Measurements from ENCODE around the gene MEIS2. TPM values are rescaled to one million over a fixed set of nuclear protein-coding genes. Genes with fewer than 3 reads are reported as not detected.

MEIS2 gene
- polyA plus RNA-seq, 2 of the 4 experiments (the other 2 are of a cell fraction): 7.3 to 11.1 TPM

DNA sequence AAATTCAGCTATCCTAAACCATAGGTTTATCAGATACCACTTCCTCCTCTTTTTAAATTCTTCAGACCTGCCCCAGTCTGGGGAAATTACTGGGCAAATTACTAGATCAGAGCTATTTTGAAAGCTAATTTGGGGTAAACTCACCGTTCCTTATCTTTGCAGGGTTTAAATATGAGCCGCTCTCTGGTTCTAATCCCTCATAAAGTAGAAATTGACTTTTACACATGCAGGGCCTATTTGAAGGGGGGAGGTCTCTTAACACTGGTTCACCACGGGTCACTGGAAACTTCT, 11.0 kb upstream of the MEIS2 start (continued):
- TF ChIP-seq CHD4 (IDR thresholded peaks at IDR 0.05; ENCODE audit: borderline replicate concordance) (no peak), KDM5A (IDR thresholded peaks at IDR 0.05) (no peak), NFE2L2 (conservative IDR thresholded peaks at IDR 0.05; ENCODE audit: low read length) (no peak)

- no peak overlapping the region for H3K27ac ChIP-seq
- POLR2A ChIA-PET: no interaction called here
- no peaks in the 10 kb centered on the region for H3K9me3 ChIP-seq
- no peak overlapping the region for H3K4me2 ChIP-seq
- CTCF ChIA-PET: interaction anchor here (1.2 kb wide), 1 partner anchor 12 kb away, joined by 3 read pairs; no protein-coding TSS in a partner anchor
- ATAC-seq (no peak), FAIRE-seq (no peak), DNase-seq (ENCODE audit: low read depth in 1 of 2, low spot score in 1 of 2) (no peak)
- no peak overlapping the region for H3K4me3 ChIP-seq
- TF ChIP-seq ZFP36 (IDR thresholded peaks at IDR 0.05; ENCODE audit: borderline replicate concordance, partially characterized antibody) (no peak), FOSB (CRISPR knock-in tag; IDR thresholded peaks at IDR 0.05) (no peak), SMC3 (IDR thresholded peaks at IDR 0.05) (no peak)
- TF ChIP-seq, protein P1, sequence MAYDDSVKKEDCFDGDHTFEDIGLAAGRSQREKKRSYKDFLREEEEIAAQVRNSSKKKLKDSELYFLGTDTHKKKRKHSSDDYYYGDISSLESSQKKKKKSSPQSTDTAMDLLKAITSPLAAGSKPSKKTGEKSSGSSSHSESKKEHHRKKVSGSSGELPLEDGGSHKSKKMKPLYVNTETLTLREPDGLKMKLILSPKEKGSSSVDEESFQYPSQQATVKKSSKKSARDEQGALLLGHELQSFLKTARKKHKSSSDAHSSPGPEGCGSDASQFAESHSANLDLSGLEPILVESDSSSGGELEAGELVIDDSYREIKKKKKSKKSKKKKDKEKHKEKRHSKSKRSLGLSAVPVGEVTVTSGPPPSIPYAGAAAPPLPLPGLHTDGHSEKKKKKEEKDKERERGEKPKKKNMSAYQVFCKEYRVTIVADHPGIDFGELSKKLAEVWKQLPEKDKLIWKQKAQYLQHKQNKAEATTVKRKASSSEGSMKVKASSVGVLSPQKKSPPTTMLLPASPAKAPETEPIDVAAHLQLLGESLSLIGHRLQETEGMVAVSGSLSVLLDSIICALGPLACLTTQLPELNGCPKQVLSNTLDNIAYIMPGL (CRISPR knock-in tag; IDR thresholded peaks at IDR 0.05; ENCODE audit: borderline replicate concordance): no peak
- H3K4me1 ChIP-seq: no peaks in the 10 kb centered on the region
- WGBS (ENCODE audit: missing lambda C conversion rate): 91% methylated on average over 27 of the region's 27 CpGs
Measured at GRCh38 chr15:37109872-37110572, 9.7 kb upstream of the MEIS2 start.

- DNase-seq (ENCODE audit: low read depth in 1 of 2, low spot score in 1 of 2) (no peak), ATAC-seq (no peak), FAIRE-seq (no peak)
- Histone ChIP-seq H3K9me3 (no peaks in the 10 kb centered on the region), H3K4me1 (no peaks in the 10 kb centered on the region), H3K27ac (no peak overlapping the region), H3K4me3 (no peak overlapping the region), H3K4me2 (no peak overlapping the region)
- 93% methylated on average over 18 of the region's 18 CpGs for WGBS (ENCODE audit: missing lambda C conversion rate)
- ChIA-PET POLR2A (no interaction called here), CTCF (no interaction called here)
- no peak for TF ChIP-seq NPAS2 (CRISPR knock-in tag; IDR thresholded peaks at IDR 0.05; ENCODE audit: borderline replicate concordance)
Measured at GRCh38 chr15:37109168-37109871, 9.0 kb upstream of the MEIS2 start.

DNA sequence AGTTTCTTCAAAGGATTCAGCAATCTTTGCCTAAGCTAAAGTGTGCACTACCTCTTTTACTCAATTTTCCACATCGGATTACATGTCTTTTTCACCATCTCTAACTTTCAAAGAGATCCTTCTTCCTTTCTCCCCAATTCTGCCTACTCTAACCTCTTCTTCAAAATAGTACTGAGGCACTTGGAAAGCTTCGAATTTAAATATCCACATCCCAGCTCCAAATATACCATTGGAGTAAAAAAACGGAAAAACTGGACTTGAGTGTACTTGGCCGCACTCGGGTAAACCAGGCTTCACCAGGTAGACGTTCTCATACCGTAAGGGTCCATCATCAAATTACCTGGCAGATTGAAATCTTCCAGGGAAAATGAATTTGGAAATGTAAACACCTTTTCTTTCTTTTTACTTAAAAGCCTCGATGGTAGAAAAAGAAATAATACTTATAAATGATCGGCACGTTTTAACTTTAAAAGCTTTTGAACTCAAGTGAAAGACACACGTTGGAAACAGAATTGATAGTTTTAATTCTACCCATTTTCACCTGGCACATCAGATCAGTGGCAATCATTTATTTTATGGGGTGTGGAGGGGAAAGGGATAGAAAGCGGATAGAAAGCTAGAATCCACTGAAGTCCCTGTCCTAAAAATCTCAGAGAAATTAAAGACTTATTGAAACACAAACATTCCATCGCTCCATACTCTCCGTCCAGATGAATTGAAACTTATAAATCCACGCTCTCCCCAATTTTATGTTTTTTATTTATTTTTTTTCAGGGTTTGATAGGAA, 8.2 kb upstream of the MEIS2 start:
- POLR2A ChIA-PET: no interaction called here
- CTCF ChIA-PET: no interaction called here

GRCh38 chr15:37107744-37108380, 7.5 kb upstream of the MEIS2 start:
- no peak overlapping the region for H3K27ac ChIP-seq
- ATAC-seq (no peak), DNase-seq (ENCODE audit: low read depth in 1 of 2, low spot score in 1 of 2) (no peak), FAIRE-seq (no peak)
- H3K4me2 ChIP-seq: no peak overlapping the region
- H3K4me1 ChIP-seq: no peaks in the 10 kb centered on the region
- ChIA-PET CTCF (no interaction called here), POLR2A (no interaction called here)
- H3K4me3 ChIP-seq: no peak overlapping the region
- no peaks in the 10 kb centered on the region for H3K9me3 ChIP-seq
- 82% methylated on average over 9 of the region's 10 CpGs for WGBS (ENCODE audit: missing lambda C conversion rate)
- no peak for TF ChIP-seq TP53 (CRISPR knock-in tag; IDR thresholded peaks at IDR 0.05)
- TF ChIP-seq, protein P2, sequence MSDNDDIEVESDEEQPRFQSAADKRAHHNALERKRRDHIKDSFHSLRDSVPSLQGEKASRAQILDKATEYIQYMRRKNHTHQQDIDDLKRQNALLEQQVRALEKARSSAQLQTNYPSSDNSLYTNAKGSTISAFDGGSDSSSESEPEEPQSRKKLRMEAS (IDR thresholded peaks at IDR 0.05): no peak
- TF ChIP-seq HOXB5 (CRISPR knock-in tag; IDR thresholded peaks at IDR 0.05): no peak
- TF ChIP-seq, protein P3, sequence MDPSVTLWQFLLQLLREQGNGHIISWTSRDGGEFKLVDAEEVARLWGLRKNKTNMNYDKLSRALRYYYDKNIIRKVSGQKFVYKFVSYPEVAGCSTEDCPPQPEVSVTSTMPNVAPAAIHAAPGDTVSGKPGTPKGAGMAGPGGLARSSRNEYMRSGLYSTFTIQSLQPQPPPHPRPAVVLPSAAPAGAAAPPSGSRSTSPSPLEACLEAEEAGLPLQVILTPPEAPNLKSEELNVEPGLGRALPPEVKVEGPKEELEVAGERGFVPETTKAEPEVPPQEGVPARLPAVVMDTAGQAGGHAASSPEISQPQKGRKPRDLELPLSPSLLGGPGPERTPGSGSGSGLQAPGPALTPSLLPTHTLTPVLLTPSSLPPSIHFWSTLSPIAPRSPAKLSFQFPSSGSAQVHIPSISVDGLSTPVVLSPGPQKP (IDR thresholded peaks at IDR 0.05; ENCODE audit: low read depth, low read length): no peak
- TF ChIP-seq FOSL2 (IDR thresholded peaks at IDR 0.05): no peak
- TF ChIP-seq FOSL2 (CRISPR knock-in tag; IDR thresholded peaks at IDR 0.05): no peak
- no peak for TF ChIP-seq RCOR1 (IDR thresholded peaks at IDR 0.05; ENCODE audit: low read depth, low read length)
- TF ChIP-seq RARB (CRISPR knock-in tag; IDR thresholded peaks at IDR 0.05): no peak
- TF ChIP-seq NR3C1 (IDR thresholded peaks at IDR 0.05): no peak
- TF ChIP-seq ESRRA (IDR thresholded peaks at IDR 0.05; ENCODE audit: borderline replicate concordance, low read length): no peak
- TF ChIP-seq POLR2A (IDR thresholded peaks at IDR 0.05; ENCODE audit: low read length): no peak
- no peak for TF ChIP-seq BHLHE40 (IDR thresholded peaks at IDR 0.05; ENCODE audit: low read depth, low read length)
- TF ChIP-seq CBX2 (IDR thresholded peaks at IDR 0.05; ENCODE audit: borderline replicate concordance, low read depth): no peak
- TF ChIP-seq JUNB (IDR thresholded peaks at IDR 0.05): no peak
- TF ChIP-seq CBX8 (IDR thresholded peaks at IDR 0.05): no peak

More for the DNA sequence above, 8.2 kb upstream of the MEIS2 start:
- WGBS (ENCODE audit: missing lambda C conversion rate): 90% methylated on average over 15 of the region's 15 CpGs
- no peak overlapping the region for H3K4me3 ChIP-seq
- no peak for FAIRE-seq
- no peak overlapping the region for H3K27ac ChIP-seq
- no peak for ATAC-seq
- TF ChIP-seq, protein P4, sequence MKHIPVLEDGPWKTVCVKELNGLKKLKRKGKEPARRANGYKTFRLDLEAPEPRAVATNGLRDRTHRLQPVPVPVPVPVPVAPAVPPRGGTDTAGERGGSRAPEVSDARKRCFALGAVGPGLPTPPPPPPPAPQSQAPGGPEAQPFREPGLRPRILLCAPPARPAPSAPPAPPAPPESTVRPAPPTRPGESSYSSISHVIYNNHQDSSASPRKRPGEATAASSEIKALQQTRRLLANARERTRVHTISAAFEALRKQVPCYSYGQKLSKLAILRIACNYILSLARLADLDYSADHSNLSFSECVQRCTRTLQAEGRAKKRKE (CRISPR knock-in tag; IDR thresholded peaks at IDR 0.05; ENCODE audit: low read depth): no peak
- no peak for TF ChIP-seq SREBF2 (IDR thresholded peaks at IDR 0.05)
- no peaks in the 10 kb centered on the region for H3K9me3 ChIP-seq
- H3K4me1 ChIP-seq: no peaks in the 10 kb centered on the region
- no peak overlapping the region for H3K4me2 ChIP-seq
- no peak for DNase-seq (ENCODE audit: low read depth in 1 of 2, low spot score in 1 of 2)
